GM21423 (cell line): Measurements from ENCODE around the gene CCDC157.

Source experiments
- ATAC-seq: cut with Tn5 transposase; IDR thresholded peaks from one replicate; pipeline ENCODE4 v1.9.1; 2021; ENCODE audit warnings: mild to moderate bottlenecking, moderate library complexity; ENCODE audit not compliant: unreplicated experiment

Gene CCDC157

GRCh38 chr22:30351226-30351625, 5.6 kb upstream of the CCDC157 start:
- no peak for ATAC-seq

DNA sequence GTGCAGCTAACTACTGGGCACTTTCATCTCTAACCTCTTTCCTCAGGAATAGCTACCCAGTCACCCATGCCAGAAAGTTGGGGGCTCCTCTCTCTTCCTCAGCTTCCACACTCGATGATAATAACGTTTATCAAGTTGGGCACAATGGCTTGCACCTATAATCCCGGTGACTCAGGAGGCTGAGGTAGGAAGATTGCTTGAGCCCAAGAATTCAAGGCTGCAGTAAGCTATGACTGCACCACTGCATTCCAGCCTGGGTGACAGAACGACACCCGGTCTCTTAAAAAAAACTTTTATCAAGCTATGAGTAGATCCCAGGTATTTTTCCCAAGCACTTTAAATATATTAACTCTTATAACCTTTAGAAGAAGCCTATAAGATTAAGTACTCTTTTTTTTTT, 2.2 kb upstream of the CCDC157 start:
- ATAC-seq: no peak

DNA sequence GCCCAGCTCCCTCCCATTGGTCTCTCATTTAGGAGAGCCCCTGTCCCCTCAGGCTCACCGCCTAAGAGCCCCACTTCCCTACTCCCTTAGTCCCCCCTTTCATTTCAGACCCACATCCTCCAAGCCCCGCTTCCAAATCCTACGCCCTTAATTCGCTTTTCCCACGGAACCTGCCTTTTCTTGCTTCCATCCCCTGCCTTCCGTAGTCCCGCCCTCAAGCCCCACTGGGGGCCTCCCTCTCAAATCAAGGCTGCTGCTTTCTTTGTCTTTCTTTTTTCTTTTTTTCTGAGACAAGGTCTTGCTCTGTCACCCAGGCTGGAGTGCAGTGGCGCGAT, 396 bp downstream of the CCDC157 start:
- peak; percentile 1 for ATAC-seq

DNA sequence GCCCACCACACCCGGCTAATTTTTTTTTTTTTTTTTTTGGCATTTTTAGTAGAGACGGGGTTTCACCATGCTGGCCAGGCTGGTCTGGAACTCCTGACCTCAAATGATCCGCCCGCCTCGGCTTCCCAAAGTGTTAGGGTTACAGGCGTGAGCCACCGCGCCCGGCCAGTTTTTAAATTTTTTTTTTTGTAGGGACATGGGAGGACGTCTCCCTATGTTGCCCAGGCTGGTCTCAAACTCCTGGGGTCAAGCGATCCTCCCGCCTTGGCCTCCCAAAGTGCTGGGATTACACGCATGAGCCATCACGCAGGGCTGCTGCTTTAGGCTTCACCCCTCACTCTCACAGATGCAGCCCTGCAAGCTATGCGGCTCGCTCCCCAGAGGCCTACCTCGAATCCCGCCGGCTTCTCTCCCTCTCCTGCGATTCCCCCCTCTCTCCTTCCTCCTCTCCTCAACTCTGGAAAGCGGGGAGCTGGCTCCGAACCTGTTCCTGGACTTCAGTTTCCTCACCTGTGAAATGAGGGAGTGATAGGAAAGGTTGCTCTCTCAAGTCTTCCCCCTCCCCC, 926 bp downstream of the CCDC157 start:
- ATAC-seq: no peak

DNA sequence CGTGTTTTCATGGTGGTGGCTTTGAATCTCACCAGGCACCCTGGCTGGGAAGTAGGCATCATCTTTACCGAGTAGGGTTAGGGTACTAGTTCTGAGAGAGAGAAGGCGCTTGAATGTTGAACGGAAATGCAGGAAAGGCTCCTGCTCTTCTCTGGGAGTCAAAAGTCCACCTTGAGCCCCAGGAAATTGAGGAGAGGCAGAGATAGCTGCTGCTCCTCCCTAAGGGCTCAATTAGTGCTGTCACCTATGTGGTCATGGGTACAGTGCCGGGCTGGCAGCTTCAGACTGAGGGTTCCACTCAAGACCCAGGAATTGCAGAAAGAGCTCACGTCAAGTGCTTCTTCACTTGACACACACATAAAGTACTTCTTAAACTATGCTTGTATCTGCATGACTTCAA, 1.7 kb downstream of the CCDC157 start:
- no peak for ATAC-seq

DNA sequence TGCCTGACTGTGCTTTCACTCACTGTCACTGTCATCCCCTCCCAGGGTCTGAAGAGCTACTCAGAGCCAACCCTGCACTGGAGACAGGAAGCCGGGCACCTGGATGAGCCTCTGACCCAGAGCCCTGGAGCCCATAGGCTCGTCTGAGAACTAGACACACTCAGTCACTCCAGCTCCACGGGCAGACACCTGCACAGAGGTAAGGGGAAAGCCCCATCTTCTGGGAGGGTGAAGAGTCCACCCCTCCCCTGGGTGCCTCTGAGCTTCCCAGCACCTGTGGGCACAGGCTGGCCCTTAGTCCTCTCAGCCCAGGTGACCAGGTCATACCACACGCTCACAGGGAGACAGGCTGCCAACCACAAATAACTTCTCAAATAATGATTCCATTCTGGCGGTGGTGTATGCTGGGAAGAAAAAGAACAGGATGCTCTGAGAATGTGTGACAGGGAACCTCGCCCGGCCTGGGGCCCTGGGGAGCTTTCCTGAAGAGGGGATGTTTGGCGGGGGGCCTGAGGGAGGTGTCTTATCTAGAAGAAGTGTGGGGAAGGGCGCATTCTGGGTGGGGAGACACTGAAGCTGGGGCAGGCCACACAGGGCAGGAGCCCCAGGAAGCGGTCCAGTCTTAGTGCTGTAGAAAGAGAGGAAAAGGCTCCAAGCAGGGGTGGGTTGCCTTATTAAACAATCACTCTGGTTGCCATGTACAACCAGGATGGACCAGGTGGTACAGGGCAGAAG, 5.3 kb downstream of the CCDC157 start:
- no peak for ATAC-seq

DNA sequence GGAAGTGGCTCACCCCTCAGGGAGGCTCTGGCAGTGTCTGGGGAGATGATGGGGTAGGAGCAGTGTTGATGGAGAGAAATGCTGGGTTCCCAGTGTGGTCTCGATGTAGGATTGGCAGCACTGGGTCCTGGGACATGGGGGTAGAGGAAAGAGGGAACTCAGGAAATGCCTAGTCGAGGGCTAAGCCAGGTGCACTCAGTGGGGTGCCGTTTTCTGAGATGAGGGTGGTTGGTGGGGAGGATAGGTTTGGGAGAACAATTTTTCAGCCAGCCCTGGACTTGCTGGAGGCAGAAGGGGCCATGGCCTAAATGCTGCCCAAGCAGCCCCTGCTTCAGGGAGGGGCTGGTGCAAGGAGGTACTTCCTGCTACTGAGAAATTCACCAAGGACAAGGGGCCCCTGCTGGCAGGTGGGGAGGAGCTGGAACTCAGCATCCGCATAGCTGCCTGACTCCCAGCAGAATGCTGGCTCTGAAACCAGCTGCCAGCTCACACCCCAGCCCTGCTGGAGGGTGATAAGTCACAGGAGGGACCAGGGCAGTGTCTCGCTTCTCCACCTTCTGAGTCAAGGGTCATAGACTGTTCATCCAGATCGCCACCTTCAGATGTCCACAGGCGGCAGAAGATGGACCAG, 6.0 kb downstream of the CCDC157 start:
- ATAC-seq: no peak

- ATAC-seq: no peak
Observed at GRCh38 chr22:30365891-30366290, 9.1 kb downstream of the CCDC157 start.

- ATAC-seq: no peak
Observed at GRCh38 chr22:30368420-30368819, 11.6 kb downstream of the CCDC157 start.

DNA sequence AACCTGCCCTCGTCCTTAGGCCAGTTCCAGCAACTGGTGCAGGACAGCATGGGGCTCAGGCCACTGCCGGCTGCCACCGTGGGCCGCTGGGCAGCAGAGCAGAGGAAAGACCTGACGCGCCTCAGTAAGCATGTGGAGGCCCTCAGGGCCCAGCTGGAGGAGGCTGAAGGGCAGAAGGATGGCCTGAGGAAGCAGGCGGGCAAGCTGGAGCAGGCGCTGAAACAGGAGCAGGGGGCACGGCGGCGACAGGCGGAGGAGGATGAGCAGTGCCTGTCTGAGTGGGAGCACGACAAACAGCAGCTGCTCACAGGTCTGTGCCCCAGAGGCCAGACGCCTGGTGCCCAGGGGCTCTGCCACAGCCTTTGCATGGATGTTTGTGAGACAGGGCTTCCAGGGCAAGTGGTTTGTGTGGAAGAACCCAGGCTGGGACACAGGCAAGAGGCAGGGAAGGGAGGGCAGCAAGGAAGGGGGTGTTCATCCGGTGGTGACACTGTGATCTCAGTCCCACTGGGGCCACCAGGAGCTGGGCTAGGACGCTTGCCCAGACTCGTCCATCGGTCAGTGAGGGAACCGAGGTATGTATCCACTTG, 13.9 kb downstream of the CCDC157 start:
- ATAC-seq: no peak

GRCh38 chr22:30371321-30371720, 14.5 kb downstream of the CCDC157 start:
- ATAC-seq: no peak

DNA sequence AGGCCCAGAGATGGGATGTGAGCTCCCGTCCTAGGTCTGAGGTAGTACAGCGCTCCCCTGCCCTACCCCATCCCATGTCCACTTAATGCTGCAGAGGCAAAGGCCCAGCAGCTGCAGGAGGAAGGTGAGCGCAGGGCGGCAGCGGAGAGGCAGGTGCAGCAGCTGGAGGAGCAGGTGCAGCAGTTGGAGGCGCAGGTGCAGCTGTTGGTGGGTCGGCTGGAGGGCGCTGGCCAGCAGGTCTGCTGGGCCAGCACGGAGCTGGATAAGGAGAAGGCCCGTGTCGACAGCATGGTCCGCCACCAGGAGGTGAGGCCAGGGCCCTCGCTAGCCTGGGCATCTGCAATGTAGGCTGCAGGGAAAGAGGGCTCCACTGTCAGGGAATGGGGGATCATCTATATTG, 15.2 kb downstream of the CCDC157 start:
- ATAC-seq: no peak

GRCh38 chr22:30372915-30373314, 16.1 kb downstream of the CCDC157 start:
- no peak for ATAC-seq

- no peak for ATAC-seq
Observed at GRCh38 chr22:30373331-30374325, 16.8 kb downstream of the CCDC157 start.

GRCh38 chr22:30375312-30375849, 18.6 kb downstream of the CCDC157 start:
- no peak for ATAC-seq

- ATAC-seq: no peak
Observed at GRCh38 chr22:30380011-30380410, 23.2 kb downstream of the CCDC157 start.

- ATAC-seq: no peak
Observed at GRCh38 chr22:30381264-30381663, 24.5 kb downstream of the CCDC157 start.

DNA sequence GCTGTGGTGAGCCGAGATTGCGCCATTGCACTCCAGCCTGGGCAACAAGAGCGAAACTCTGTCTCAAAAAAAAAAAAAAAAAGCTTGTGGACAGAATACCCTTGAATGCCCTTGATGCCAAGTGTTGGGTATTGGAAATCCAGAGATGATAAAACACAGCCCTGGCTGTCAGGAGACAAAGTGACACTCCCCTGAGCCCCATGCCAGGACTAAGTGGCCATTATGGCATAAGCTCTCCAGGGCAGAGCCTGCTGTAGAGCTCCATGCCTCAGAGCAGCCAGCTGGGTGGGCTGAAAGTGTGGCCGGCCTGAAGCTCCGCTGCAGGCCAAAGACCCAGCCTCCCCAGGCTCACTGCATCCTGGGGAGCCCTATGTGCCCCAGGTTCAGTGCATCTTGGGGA, 25.5 kb downstream of the CCDC157 start:
- ATAC-seq: no peak

DNA sequence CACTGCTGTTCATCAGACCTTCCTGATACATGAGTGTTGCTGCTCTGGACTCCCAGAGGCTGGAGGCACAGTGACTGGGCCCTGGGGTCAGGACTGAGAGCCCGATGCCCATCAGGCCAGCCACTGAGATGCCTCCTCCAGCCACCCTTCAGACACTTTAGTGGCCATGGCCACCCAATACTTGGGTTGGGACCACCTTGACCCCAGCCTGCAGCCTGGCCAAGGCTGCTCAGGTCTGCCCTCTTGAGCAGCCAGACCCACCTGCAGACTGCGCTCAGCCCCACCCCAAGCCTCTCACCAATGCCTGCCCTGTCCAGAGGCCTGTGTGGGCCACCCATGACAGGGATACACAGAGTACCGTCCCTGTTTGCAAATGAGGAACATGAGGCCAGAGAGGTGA, 26.3 kb downstream of the CCDC157 start:
- no peak for ATAC-seq

- no peak for ATAC-seq
Observed at GRCh38 chr22:30385942-30386341, 29.1 kb downstream of the CCDC157 start.

DNA sequence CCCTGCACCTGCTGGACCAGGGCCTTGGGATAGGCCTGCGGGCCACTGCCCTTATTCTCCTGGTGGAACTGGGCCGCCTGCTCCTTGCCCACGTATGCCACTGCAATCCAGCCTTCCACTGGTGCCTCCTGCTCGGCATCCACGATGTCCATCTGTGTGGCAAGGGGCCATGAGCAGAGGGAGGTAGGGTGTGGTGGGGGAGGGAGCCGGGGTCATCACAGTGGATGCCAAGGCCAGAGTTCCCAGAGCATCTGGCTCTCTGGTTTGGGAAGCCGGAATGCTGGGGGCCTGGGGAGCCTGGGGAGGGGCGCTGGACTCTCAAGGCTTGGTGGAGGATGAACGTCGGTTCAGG, 29.8 kb downstream of the CCDC157 start:
- ATAC-seq: no peak
